Thyroid gland (tissue), 4 donors: ENCODE results near the gene C12orf43.

ENCODE experiments used
- POLR2A ChIP-seq, 2 donors: fragments of 450-650 bp; IDR thresholded peaks; one replicate each; pipeline ENCODE4 v1.6.1; 2017; ENCODE audit warnings: antibody characterized with exemption in 2 of 2, mild to moderate bottlenecking in 2 of 2, moderate library complexity in 1 of 2
- TF ChIP-seq, protein P1 (sequence below), 6 experiments: fragments of 200-600 bp in 3 of 6; fragments of 450-650 bp in 3 of 6; sonication (generic) in 3 of 6; IDR thresholded peaks; one replicate each; pipeline ENCODE4 v1.5.1; 2016 to 2019; ENCODE audit warnings: antibody characterized with exemption in 6 of 6, mild to moderate bottlenecking in 2 of 6, inconsistent platforms in 1 of 6, moderate library complexity in 1 of 6

DNA sequence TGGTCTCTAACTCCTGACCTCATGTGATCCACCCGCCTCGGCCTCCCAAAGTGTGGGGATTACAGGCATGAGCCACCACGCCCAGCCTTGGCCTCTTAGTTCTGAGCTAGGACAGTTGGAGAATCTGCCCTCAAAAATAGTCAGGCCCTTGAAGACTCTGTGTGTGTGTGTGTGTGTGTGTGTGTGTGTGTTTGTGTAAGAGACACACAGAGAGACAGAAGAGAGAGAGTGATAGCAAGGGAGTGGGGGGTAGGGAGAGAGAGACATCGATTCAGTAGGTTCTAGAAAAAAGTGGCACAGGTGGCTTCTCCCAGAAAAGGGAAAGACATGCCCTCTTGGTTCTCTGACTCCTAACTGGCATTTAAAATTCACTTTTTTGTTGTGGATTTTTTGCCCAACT is 32.5 kb downstream of the C12orf43 start:
- TF ChIP-seq, protein P1, sequence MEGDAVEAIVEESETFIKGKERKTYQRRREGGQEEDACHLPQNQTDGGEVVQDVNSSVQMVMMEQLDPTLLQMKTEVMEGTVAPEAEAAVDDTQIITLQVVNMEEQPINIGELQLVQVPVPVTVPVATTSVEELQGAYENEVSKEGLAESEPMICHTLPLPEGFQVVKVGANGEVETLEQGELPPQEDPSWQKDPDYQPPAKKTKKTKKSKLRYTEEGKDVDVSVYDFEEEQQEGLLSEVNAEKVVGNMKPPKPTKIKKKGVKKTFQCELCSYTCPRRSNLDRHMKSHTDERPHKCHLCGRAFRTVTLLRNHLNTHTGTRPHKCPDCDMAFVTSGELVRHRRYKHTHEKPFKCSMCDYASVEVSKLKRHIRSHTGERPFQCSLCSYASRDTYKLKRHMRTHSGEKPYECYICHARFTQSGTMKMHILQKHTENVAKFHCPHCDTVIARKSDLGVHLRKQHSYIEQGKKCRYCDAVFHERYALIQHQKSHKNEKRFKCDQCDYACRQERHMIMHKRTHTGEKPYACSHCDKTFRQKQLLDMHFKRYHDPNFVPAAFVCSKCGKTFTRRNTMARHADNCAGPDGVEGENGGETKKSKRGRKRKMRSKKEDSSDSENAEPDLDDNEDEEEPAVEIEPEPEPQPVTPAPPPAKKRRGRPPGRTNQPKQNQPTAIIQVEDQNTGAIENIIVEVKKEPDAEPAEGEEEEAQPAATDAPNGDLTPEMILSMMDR (IDR thresholded peaks at IDR 0.05): no peak
- no peak for TF ChIP-seq POLR2A (IDR thresholded peaks at IDR 0.05)
